DOHH2 (cell line): ENCODE data around the gene ACBD5.

Experiments
- H3F3A ChIP-seq: fragments of 200-600 bp; sonication (generic), shearing (Covaris generic); 2 replicates; pipeline ENCODE4 v1.6.0; 2016; ENCODE audit warnings: antibody characterized with exemption, mild to moderate bottlenecking; ENCODE audit not compliant: control insufficient read depth, insufficient read depth
- H3K27ac ChIP-seq: fragments of 200-600 bp; sonication (generic); 2 replicates; pipeline ENCODE4 v1.5.1; 2014; ENCODE audit warnings: low read depth, mild to moderate bottlenecking, low read length, moderate library complexity
- H3K27me3 ChIP-seq: fragments of 200-600 bp; sonication (generic); 2 replicates; pipeline ENCODE4 v1.6.1; 2014; ENCODE audit warnings: mild to moderate bottlenecking, low read length, mixed read lengths; ENCODE audit not compliant: control insufficient read depth
- H3K36me3 ChIP-seq: fragments of 200-600 bp; sonication (generic); 2 replicates; pipeline ENCODE4 v1.6.1; 2014; ENCODE audit warnings: mild to moderate bottlenecking, low read length, moderate library complexity, mixed read lengths; ENCODE audit not compliant: control insufficient read depth
- H3K4me1 ChIP-seq: fragments of 200-600 bp; sonication (generic); 2 replicates; pipeline ENCODE4 v1.6.1; 2014; ENCODE audit warnings: mild to moderate bottlenecking, low read length, mixed read lengths; ENCODE audit not compliant: control insufficient read depth
- H3K4me2 ChIP-seq: fragments of 200-600 bp; sonication (generic); 2 replicates; pipeline ENCODE4 v1.6.0; 2014; ENCODE audit warnings: mild to moderate bottlenecking, low read length, moderate library complexity
- H3K4me3 ChIP-seq: fragments of 200-600 bp; sonication (generic); 2 replicates; pipeline ENCODE4 v1.5.1; 2014; ENCODE audit warnings: mild to moderate bottlenecking, low read length, mixed read lengths
- H3K79me2 ChIP-seq: fragments of 200-600 bp; sonication (generic); 2 replicates; pipeline ENCODE4 v1.6.1; 2014; ENCODE audit warnings: mild to moderate bottlenecking, low read length, mixed read lengths; ENCODE audit not compliant: control insufficient read depth
- H3K9me2 ChIP-seq: fragments of 200-600 bp; sonication (generic); replicated peaks from 2 replicates; pipeline ENCODE4 v1.6.1; 2014; ENCODE audit warnings: mild to moderate bottlenecking, low read length, mixed read lengths; ENCODE audit not compliant: control insufficient read depth
- H3K9me3 ChIP-seq: fragments of 200-600 bp; sonication (generic); 2 replicates; pipeline ENCODE4 v1.6.1; 2014; ENCODE audit warnings: antibody characterized with exemption, low read length, mixed read lengths; ENCODE audit not compliant: control insufficient read depth, insufficient read depth
- H4K20me1 ChIP-seq: fragments of 200-600 bp; sonication (generic); 2 replicates; pipeline ENCODE4 v1.6.0; 2014; ENCODE audit warnings: low read depth, mild to moderate bottlenecking, antibody characterized with exemption, low read length, moderate library complexity; ENCODE audit not compliant: control insufficient read depth, insufficient read depth
- CTCF ChIP-seq: fragments of 200-600 bp; sonication (generic); IDR thresholded peaks from one replicate; pipeline ENCODE4 v1.5.1; 2014; ENCODE audit warnings: antibody characterized with exemption, mild to moderate bottlenecking, low read depth, low read length; ENCODE audit not compliant: poor library complexity, severe bottlenecking
- EZH2phosphoT487 ChIP-seq: fragments of 200-600 bp; sonication (generic); IDR thresholded peaks from 2 replicates; pipeline ENCODE4 v1.6.1; 2017; ENCODE audit warnings: borderline replicate concordance, mild to moderate bottlenecking, antibody characterized with exemption, low read length, moderate library complexity, mixed read lengths

The ACBD5 gene

DNA sequence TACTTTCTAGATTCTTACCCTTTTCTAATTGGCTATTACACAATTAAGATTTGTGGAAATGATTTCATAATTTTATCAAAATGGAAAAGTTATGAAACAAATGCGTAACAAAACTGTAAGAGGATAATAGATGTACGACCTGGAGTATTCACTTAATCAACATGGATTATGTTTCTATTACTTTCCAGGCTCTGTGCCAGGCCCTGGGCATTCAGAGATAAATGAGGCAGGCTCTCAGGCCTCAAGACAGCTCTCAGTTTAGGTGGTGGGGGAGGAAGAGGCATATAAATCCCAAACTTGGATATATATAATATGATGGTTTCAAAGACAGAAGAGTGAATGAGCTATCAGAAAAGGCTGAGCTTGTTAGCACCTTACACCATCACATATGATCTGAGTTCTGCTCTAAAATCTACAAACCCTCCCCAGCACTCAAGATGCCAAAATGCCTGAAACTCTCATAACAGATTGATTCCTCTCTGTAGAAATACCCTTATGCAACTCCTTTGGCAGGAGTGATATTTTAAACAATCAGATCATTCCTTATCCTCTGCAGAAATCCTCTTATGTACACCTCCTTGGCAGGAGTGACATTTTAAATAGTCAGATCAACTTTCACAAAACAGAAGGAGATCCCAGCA, 42.5 kb downstream of the ACBD5 start:
- Histone ChIP-seq H3K36me3 (peaks cover 25% of the 10 kb centered on the region), H3K4me1 (no peaks in the 10 kb centered on the region), H3K79me2 (no peaks in the 10 kb centered on the region), H4K20me1 (no peaks in the 10 kb centered on the region), H3K9me2 (no peaks in the 10 kb centered on the region), H3K27me3 (no peaks in the 10 kb centered on the region), H3K27ac (no peak overlapping the region), H3K4me2 (no peak overlapping the region), H3F3A (0 out of 2 replicates have a peak, but pooled peaks cover 3% of the 10 kb centered on the region), H3K4me3 (no peak overlapping the region), H3K9me3 (no peaks in the 10 kb centered on the region)
- no peak for TF ChIP-seq CTCF
- no peak for TF ChIP-seq EZH2phosphoT487

DNA sequence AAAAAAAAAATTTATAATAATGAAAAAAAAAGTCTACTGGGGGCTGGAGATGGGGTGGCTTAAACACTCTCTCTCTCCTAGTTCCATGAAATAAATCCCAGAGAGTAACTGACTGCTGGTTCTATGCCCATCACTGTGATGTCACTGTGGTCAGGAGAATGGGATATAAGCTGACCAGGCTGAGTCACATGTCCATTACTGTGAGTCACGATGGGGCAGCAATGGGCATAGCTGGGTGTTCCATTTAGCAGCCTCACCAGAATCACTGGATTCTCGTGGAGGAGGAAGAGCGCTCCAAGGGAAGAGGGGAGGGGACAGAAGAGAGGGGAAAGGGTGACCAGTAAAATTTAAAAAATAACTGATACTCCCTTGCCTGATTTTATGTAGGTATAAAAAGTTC, 48.3 kb downstream of the ACBD5 start:
- Histone ChIP-seq H3K9me3 (no peaks in the 10 kb centered on the region), H3K27me3 (no peaks in the 10 kb centered on the region), H3K36me3 (peaks cover 14% of the 10 kb centered on the region), H3K4me2 (no peak overlapping the region), H3K79me2 (no peaks in the 10 kb centered on the region), H3K4me1 (no peaks in the 10 kb centered on the region), H3K27ac (no peak overlapping the region), H3K9me2 (no peaks in the 10 kb centered on the region), H4K20me1 (no peaks in the 10 kb centered on the region), H3F3A (peaks cover 26% of the 10 kb centered on the region), H3K4me3 (no peak overlapping the region)
- TF ChIP-seq CTCF, result no peak
- TF ChIP-seq EZH2phosphoT487, result no peak

DNA sequence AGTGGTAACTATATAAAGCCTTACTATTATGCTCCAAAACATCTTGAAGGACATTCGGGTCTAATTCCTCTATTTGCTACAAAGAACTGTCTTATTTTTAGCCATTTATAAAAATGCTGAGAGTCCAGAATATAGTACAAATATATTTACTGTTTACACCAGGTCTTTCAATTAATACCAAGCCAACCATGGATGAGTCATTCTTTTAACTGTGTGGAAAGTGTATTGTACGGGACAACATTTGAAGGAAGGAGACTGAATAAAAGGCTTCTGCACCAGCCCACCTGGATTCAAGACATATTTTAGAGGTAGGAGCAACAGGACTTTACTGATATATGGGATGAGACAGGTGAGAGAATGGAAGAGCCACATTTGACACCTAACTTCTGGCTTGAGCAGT, 50.1 kb downstream of the ACBD5 start:
- Histone ChIP-seq H3K9me3 (no peaks in the 10 kb centered on the region), H3K9me2 (no peaks in the 10 kb centered on the region), H3K4me3 (no peak overlapping the region), H3K4me2 (no peak overlapping the region), H4K20me1 (0 out of 2 replicates have a peak, but pooled peaks cover 4% of the 10 kb centered on the region), H3K4me1 (no peaks in the 10 kb centered on the region), H3K79me2 (no peaks in the 10 kb centered on the region), H3K36me3 (peaks cover 19% of the 10 kb centered on the region), H3K27me3 (no peaks in the 10 kb centered on the region), H3K27ac (no peak overlapping the region), H3F3A (peaks cover 31% of the 10 kb centered on the region)
- TF ChIP-seq EZH2phosphoT487 (no peak), CTCF (no peak)
